Measurements from ENCODE around the gene CAPN1. TPM values are rescaled to one million over a fixed set of nuclear protein-coding genes. Genes with fewer than 3 reads are reported as not detected.

Gene CAPN1
- total RNA-seq, 1 experiment from 2014 or later, result 105 TPM

GRCh38 chr11:65189191-65189590 is 7.5 kb downstream of the CAPN1 start:
- no peak for DNase-seq (ENCODE audit: low read depth)

GRCh38 chr11:65194564-65194963 is 12.8 kb downstream of the CAPN1 start:
- no peak for DNase-seq (ENCODE audit: low read depth)

- no peak for DNase-seq (ENCODE audit: low read depth)
Observed at GRCh38 chr11:65204143-65204542, 22.4 kb downstream of the CAPN1 start.

GRCh38 chr11:65204646-65205601 is 23.2 kb downstream of the CAPN1 start:
- peak; percentile 72 for DNase-seq (ENCODE audit: low read depth)

GRCh38 chr11:65205602-65205967 is 23.9 kb downstream of the CAPN1 start:
- no peak for DNase-seq (ENCODE audit: low read depth)

GRCh38 chr11:65206441-65206841 is 24.7 kb downstream of the CAPN1 start:
- no peak for DNase-seq (ENCODE audit: low read depth)

GRCh38 chr11:65206901-65207300 is 25.2 kb downstream of the CAPN1 start:
- no peak for DNase-seq (ENCODE audit: low read depth)

GRCh38 chr11:65207918-65208784 is 26.4 kb downstream of the CAPN1 start:
- DNase-seq (ENCODE audit: low read depth), result no peak

GRCh38 chr11:65208785-65209710 is 27.3 kb downstream of the CAPN1 start:
- DNase-seq (ENCODE audit: low read depth), result no peak

GRCh38 chr11:65209711-65210360 is 28.1 kb downstream of the CAPN1 start:
- no peak for DNase-seq (ENCODE audit: low read depth)

- DNase-seq (ENCODE audit: low read depth), result no peak
Observed at GRCh38 chr11:65210361-65210731, 28.6 kb downstream of the CAPN1 start.

GRCh38 chr11:65210748-65211147 is 29.0 kb downstream of the CAPN1 start:
- no peak for DNase-seq (ENCODE audit: low read depth)

- DNase-seq (ENCODE audit: low read depth), result no peak
Observed at GRCh38 chr11:65211293-65212105, 29.8 kb downstream of the CAPN1 start.

GRCh38 chr11:65212226-65212801 is 30.6 kb downstream of the CAPN1 start:
- DNase-seq (ENCODE audit: low read depth), result no peak

- DNase-seq (ENCODE audit: low read depth), result peak; percentile 51
Observed at GRCh38 chr11:65213322-65214211, 31.8 kb downstream of the CAPN1 start.

- no peak for DNase-seq (ENCODE audit: low read depth)
Observed at GRCh38 chr11:65214212-65214845, 32.6 kb downstream of the CAPN1 start.

- no peak for DNase-seq (ENCODE audit: low read depth)
Observed at GRCh38 chr11:65215441-65216076, 33.8 kb downstream of the CAPN1 start.

Data from HT1080 (cell line).